22Rv1 (cell line): ENCODE data around the gene ZNF821.

Experiments
- ZFX ChIP-seq: fragments of 450-650 bp; IDR thresholded peaks from 2 replicates; pipeline ENCODE4 v1.6.1; 2017; ENCODE audit warnings: antibody characterized with exemption, borderline replicate concordance
- TF ChIP-seq, protein P1 (sequence below): fragments of 450-650 bp; IDR thresholded peaks from 2 replicates; pipeline ENCODE4 v1.5.1; 2017; ENCODE audit warnings: mild to moderate bottlenecking

DNA sequence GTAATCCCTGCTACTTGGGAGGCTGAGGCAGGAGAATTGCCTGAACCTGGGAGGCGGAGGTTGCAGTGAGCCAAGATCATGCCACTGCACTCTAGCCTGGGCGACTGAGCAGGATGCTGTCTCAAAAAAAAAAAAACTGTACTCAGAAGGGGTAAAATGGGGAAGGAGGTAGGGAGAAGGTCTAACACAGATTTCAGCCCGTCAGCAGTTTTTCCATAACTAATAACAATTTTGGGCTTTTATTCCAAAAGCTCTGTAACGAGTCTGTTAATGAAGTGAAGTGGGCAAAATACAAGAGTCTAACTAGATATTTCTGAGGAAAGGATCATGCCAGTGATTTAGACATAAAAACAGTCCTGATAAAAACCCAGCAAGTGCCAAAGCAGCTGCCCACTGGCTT is 10.8 kb downstream of the ZNF821 start:
- TF ChIP-seq, protein P1, sequence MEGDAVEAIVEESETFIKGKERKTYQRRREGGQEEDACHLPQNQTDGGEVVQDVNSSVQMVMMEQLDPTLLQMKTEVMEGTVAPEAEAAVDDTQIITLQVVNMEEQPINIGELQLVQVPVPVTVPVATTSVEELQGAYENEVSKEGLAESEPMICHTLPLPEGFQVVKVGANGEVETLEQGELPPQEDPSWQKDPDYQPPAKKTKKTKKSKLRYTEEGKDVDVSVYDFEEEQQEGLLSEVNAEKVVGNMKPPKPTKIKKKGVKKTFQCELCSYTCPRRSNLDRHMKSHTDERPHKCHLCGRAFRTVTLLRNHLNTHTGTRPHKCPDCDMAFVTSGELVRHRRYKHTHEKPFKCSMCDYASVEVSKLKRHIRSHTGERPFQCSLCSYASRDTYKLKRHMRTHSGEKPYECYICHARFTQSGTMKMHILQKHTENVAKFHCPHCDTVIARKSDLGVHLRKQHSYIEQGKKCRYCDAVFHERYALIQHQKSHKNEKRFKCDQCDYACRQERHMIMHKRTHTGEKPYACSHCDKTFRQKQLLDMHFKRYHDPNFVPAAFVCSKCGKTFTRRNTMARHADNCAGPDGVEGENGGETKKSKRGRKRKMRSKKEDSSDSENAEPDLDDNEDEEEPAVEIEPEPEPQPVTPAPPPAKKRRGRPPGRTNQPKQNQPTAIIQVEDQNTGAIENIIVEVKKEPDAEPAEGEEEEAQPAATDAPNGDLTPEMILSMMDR: no peak
- TF ChIP-seq ZFX: no peak
